K562 (cell line): Measurements from ENCODE around the gene PTPRE. TPM values are rescaled to one million over a fixed set of nuclear protein-coding genes. Genes with fewer than 3 reads are reported as not detected.

ENCODE experiments used
- ATAC-seq: fragments of 200-7000 bp; cut with Tn5 transposase; 3 replicates; pipeline ENCODE4 v1.9.1; 2020; ENCODE audit warnings: moderate library complexity
- BruUV-seq: library from RNA; stranded (reverse); fragments of 400-500 nt; replicated peaks from 2 replicates; lab custom pipeline; 2021; lab: Mats Ljungman, UMichigan
- CTCF ChIA-PET: fragments of 300-600 bp; formaldehyde crosslinking; extraction: SDS; loops from one replicate; lab custom pipeline; 2021; ENCODE audit warnings: low intra/inter-chr PET ratio; lab: Yijun Ruan, JAX
- POLR2A ChIA-PET: fragments of 300-600, 350-650 bp; sonication (Branson Sonifier 250); formaldehyde crosslinking; extraction: SDS; loops from one replicate; lab custom pipeline; 2021; ENCODE audit warnings: antibody characterized with exemption, inconsistent platforms; lab: Yijun Ruan, JAX
- DNase-seq, 4 experiments: peaks; one replicate each; pipeline versions ENCODE4 v3.0.0 to v3.0.0-alpha.2; 2011 to 2018; ENCODE audit warnings: low spot score in 3 of 4, mixed read lengths in 3 of 4; ENCODE audit errors: extremely low read depth in 1 of 4
- FAIRE-seq: peaks from 2 replicates; lab custom pipeline; 2011; peaks lifted over from hg19 to GRCh38; lab: Jason Lieb, UNC
- H2AFZ ChIP-seq: 2 replicates; pipeline ENCODE4 v1.6.0; 2011; ENCODE audit warnings: low read depth, low read length, control low read depth, inconsistent platforms
- H3K27ac ChIP-seq: fragments of 200-600 bp; 3 replicates; pipeline ENCODE4 v1.8.0; 2011; ENCODE audit warnings: low read depth, mild to moderate bottlenecking, control low read depth, inconsistent platforms, low read length, moderate library complexity, mixed read lengths; ENCODE audit errors: extremely low read depth
- H3K27me3 ChIP-seq, 2 experiments: fragments of 300-600 bp in 1 of 2; 2 replicates in 1 of 2; 3 replicates in 1 of 2; pipeline versions ENCODE4 v1.6.0 to v1.8.0; 2011; ENCODE audit warnings: inconsistent platforms in 2 of 2, low read length in 2 of 2, mild to moderate bottlenecking in 1 of 2, mixed read lengths in 1 of 2, moderate library complexity in 1 of 2; ENCODE audit not compliant: control insufficient read depth in 2 of 2, insufficient read depth in 2 of 2
- H3K36me3 ChIP-seq: fragments of 300-600 bp; 3 replicates; pipeline ENCODE4 v1.8.0; 2011; ENCODE audit warnings: mild to moderate bottlenecking, low read length, inconsistent platforms; ENCODE audit not compliant: control insufficient read depth, insufficient read depth
- H3K4me1 ChIP-seq, 2 experiments: fragments of 200-600 bp in 1 of 2; replicated peaks in 1 of 2; 2 replicates in 1 of 2; 3 replicates in 1 of 2; pipeline versions ENCODE4 v1.5.1 to v1.8.0; 2011; ENCODE audit warnings: inconsistent platforms in 2 of 2, low read length in 2 of 2, mild to moderate bottlenecking in 1 of 2, mixed read lengths in 1 of 2, moderate library complexity in 1 of 2; ENCODE audit not compliant: control insufficient read depth in 2 of 2, insufficient read depth in 2 of 2
- H3K4me2 ChIP-seq: 2 replicates; pipeline ENCODE4 v1.6.1; 2011; ENCODE audit warnings: low read length, control low read depth, inconsistent platforms, mixed read lengths; ENCODE audit not compliant: insufficient read depth
- H3K4me3 ChIP-seq: fragments of 200-600 bp; sonication (generic), shearing (Covaris generic); 2 replicates; pipeline ENCODE4 v1.5.1; 2016; ENCODE audit warnings: control low read depth, inconsistent platforms
- H3K79me2 ChIP-seq: fragments of 200-600 bp; 3 replicates; pipeline ENCODE4 v1.8.0; 2011; ENCODE audit warnings: low read length, inconsistent platforms; ENCODE audit not compliant: control insufficient read depth, insufficient read depth
- H3K9ac ChIP-seq, 2 experiments: 2 replicates each; pipeline versions ENCODE4 v1.6.0 to v1.6.1; 2011; ENCODE audit warnings: low read depth in 2 of 2, low read length in 2 of 2, control low read depth in 1 of 2, inconsistent platforms in 1 of 2, mild to moderate bottlenecking in 1 of 2, mixed read lengths in 1 of 2; ENCODE audit not compliant: insufficient read depth in 1 of 2
- H3K9me1 ChIP-seq: one replicate; pipeline ENCODE4 v1.6.0; 2011; ENCODE audit warnings: inconsistent platforms, mild to moderate bottlenecking, low read length, moderate library complexity; ENCODE audit not compliant: control insufficient read depth, insufficient read depth
- H3K9me3 ChIP-seq: replicated peaks from 2 replicates; pipeline ENCODE4 v1.5.1; 2011; ENCODE audit warnings: low read depth, low read length, inconsistent platforms; ENCODE audit not compliant: control insufficient read depth, insufficient read depth
- H4K20me1 ChIP-seq: replicated peaks from 2 replicates; pipeline ENCODE4 v1.6.1; 2011; ENCODE audit warnings: low read length, inconsistent platforms, mixed read lengths; ENCODE audit not compliant: control insufficient read depth, insufficient read depth
- ARID4B ChIP-seq: sonication (generic); formaldehyde crosslinking; IDR thresholded peaks from 2 replicates; pipeline ENCODE4 v1.8.0; 2022; ENCODE audit warnings: mild to moderate bottlenecking, missing genetic modification reagents
- CHD4 ChIP-seq: fragments of 200-600 bp; sonication (generic); IDR thresholded peaks from 3 replicates; pipeline ENCODE4 v1.6.1; 2012; ENCODE audit warnings: low read depth, mild to moderate bottlenecking, mixed read lengths, low read length, inconsistent platforms; ENCODE audit not compliant: insufficient read depth, insufficient replicate concordance, poor library complexity, severe bottlenecking
- IRF2 ChIP-seq: sonication (generic); formaldehyde crosslinking; IDR thresholded peaks from 2 replicates; pipeline ENCODE4 v1.8.1; 2022; ENCODE audit warnings: mild to moderate bottlenecking, missing genetic modification reagents
- KLF1 ChIP-seq: fragments of 450-650 bp; IDR thresholded peaks from 2 replicates; pipeline ENCODE4 v1.6.1; 2016; ENCODE audit warnings: missing genetic modification characterization, missing compliant biosample characterization
- MBD1 ChIP-seq: fragments of 250-450 bp; sonication (Bioruptor Pico); IDR thresholded peaks from 2 replicates; pipeline ENCODE4 v1.8.0; 2022; ENCODE audit warnings: inconsistent platforms
- MECOM ChIP-seq: fragments of 250-450 bp; sonication (Bioruptor Pico); IDR thresholded peaks from 2 replicates; pipeline ENCODE4 v1.8.0; 2022; ENCODE audit warnings: inconsistent platforms
- NR1H2 ChIP-seq: sonication (generic); formaldehyde crosslinking; IDR thresholded peaks from 2 replicates; pipeline ENCODE4 v1.4.0; 2020; ENCODE audit warnings: mild to moderate bottlenecking, missing genetic modification reagents
- STAG1 ChIP-seq: sonication (generic); formaldehyde crosslinking; IDR thresholded peaks from 2 replicates; pipeline ENCODE4 v1.5.0; 2020; ENCODE audit warnings: missing genetic modification reagents, borderline replicate concordance
- XRCC5 ChIP-seq: fragments of 200-400 bp; formaldehyde crosslinking; IDR thresholded peaks from 2 replicates; pipeline ENCODE4 v1.6.1; 2017; ENCODE audit warnings: low read depth, mild to moderate bottlenecking, low read length
- WGBS: fragments of 100-300 bp; shearing (Covaris generic); methylation state at CpG from one replicate; pipeline ENCODE4 v1.1.6; 2016; ENCODE audit warnings: low coverage, mixed read lengths; ENCODE audit not compliant: insufficient coverage; ENCODE audit errors: missing lambda C conversion rate; 5-methylcytosine and 5-hydroxymethylcytosine counted together
- in situ Hi-C: fragments of 300-500 bp; cut with MboI; formaldehyde crosslinking; loops from 4 replicates; pipeline ENCODE4 v1.15.0; 2018; ENCODE audit warnings: inconsistent platforms, mixed read lengths
- intact Hi-C: fragments of 100-400 bp; cut with micrococcal nuclease; formaldehyde crosslinking; loops from 2 replicates; pipeline ENCODE4 v1.14.2; 2022
- polyA plus RNA-seq, 8 experiments: library from polyadenylated mRNA; depleted of rRNA in 4 of 8; stranded (reverse) in 5 of 8; unstranded in 3 of 8; fragments of >200 nt; fragmentation: Nextera tagmentation in 2 of 8; fragmentation: Illumina TruSeq in 1 of 8; extraction: Ambion mirVana in 2 of 8; extraction: Trizol in 1 of 8; gene quantifications; 2 replicates each; pipeline versions ENCODE4 v1.2.1 to v1.2.3, GENCODE V29; 2011 to 2014; ENCODE audit warnings: inconsistent platforms in 1 of 8, missing spikeins in 1 of 8
- total RNA-seq, 7 experiments: library from RNA; depleted of rRNA in 6 of 7; stranded (reverse); fragments of >200 nt in 6 of 7; fragmentation: Illumina TruSeq in 2 of 7; extraction: Trizol in 2 of 7; gene quantifications; 2 replicates each; pipeline versions ENCODE4 v1.2.1 to v1.2.3, GENCODE V29; 2011 to 2021; ENCODE audit warnings: low replicate concordance in 1 of 7
- TF ChIP-seq, protein P1 (sequence below): fragments of 250-450 bp; sonication (Bioruptor Pico); IDR thresholded peaks from 2 replicates; pipeline ENCODE4 v1.5.0; 2020; ENCODE audit warnings: mild to moderate bottlenecking, borderline replicate concordance

The PTPRE gene
- total and polyA plus RNA-seq, 9 of the 15 experiments (the other 6 are each of a cell fraction or from before 2014, with no cell fraction given), result 0.01 to 0.13 (median 0.04) TPM; not detected in 4

DNA sequence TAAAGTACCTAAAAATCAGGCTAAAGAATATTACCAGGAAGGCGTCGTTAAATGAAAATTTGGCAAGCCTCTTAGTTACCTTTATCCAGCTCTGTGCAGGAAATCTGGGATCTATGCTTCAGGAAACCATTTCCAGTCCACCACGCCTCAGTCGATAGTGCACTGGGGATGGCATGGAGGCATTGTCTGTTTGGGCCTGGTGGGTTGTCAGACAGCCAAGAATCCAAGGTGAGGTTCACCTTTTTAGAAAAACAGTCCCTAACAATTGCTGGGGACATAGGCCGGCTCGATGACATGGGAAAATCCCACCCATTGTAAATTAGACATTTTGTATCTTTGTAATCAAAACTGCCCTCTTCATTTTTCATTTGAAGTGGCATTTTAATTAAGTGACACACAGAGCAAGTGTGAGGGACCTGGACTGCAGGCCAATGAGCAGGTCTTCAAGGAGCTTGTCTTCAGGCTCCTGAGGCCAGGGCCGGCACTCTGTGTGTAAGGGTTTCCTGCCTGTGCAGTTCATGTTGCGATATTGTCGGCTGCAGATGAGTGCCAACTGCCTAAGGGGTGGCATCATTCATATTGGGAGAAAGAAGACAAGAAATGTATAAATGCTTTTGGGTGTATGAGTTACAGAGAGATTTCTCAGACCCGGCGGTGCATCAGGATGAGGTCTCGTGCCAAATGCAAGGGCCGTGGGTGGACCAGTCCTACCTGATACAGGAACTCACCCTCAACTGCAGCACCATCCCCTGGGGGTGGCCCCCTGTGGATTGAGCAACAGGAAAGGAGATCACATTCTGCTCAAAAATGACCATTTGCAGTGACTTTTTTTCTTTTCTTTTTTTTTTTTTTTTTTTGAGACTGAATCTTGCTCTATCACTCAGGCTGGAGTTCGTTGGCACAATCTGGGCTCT, 80.8 kb downstream of the PTPRE start:
- Histone ChIP-seq H3K4me1 (no peaks in the 10 kb centered on the region), H3K27ac (no peak overlapping the region), H3K4me3 (no peak overlapping the region), H3K4me2 (no peak overlapping the region), H4K20me1 (no peaks in the 10 kb centered on the region), H3K9me1 (no peaks in the 10 kb centered on the region), H3K9ac (no peak overlapping the region), H3K36me3 (no peaks in the 10 kb centered on the region), H3K9me3 (no peaks in the 10 kb centered on the region), H2AFZ (no peak overlapping the region), H3K27me3 (peaks cover 0 to 10% of the 10 kb centered on the region in 2 experiments; a peak in 3 of 5 replicates), H3K79me2 (no peaks in the 10 kb centered on the region)
- DNase-seq (no peak), ATAC-seq (no peak), FAIRE-seq (no peak)
- CTCF ChIA-PET, result no interaction called here
- no TSS peak for BruUV-seq
- intact Hi-C loops, result no loop called here
- POLR2A ChIA-PET, result no interaction called here
- in situ Hi-C loops, result no loop called here
- WGBS, result 0% methylated on average over 11 of the region's 14 CpGs
- TF ChIP-seq STAG1 (CRISPR knock-in tag) (no peak), NR1H2 (CRISPR knock-in tag) (no peak), MECOM (CRISPR knock-in tag) (no peak), ARID4B (CRISPR knock-in tag) (no peak), CHD4 (no peak), XRCC5 (no peak), MBD1 (no peak), IRF2 (CRISPR knock-in tag) (no peak), KLF1 (tag) (no peak)
- TF ChIP-seq, protein P1, sequence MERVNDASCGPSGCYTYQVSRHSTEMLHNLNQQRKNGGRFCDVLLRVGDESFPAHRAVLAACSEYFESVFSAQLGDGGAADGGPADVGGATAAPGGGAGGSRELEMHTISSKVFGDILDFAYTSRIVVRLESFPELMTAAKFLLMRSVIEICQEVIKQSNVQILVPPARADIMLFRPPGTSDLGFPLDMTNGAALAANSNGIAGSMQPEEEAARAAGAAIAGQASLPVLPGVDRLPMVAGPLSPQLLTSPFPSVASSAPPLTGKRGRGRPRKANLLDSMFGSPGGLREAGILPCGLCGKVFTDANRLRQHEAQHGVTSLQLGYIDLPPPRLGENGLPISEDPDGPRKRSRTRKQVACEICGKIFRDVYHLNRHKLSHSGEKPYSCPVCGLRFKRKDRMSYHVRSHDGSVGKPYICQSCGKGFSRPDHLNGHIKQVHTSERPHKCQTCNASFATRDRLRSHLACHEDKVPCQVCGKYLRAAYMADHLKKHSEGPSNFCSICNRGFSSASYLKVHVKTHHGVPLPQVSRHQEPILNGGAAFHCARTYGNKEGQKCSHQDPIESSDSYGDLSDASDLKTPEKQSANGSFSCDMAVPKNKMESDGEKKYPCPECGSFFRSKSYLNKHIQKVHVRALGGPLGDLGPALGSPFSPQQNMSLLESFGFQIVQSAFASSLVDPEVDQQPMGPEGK (CRISPR knock-in tag), result no peak
